GM23248 (cell line): ENCODE results near the gene ZNF532. TPM values are rescaled to one million over a fixed set of nuclear protein-coding genes. Genes with fewer than 3 reads are reported as not detected.

Experiments
- DNase-seq: peaks from one replicate; pipeline ENCODE4 v3.0.0-alpha.2; 2015
- H2AFZ ChIP-seq: fragments of 200-600 bp; sonication (generic); 2 replicates; pipeline ENCODE4 v1.6.1; 2016; ENCODE audit warnings: antibody characterized with exemption
- H3F3A ChIP-seq: fragments of 200-600 bp; sonication (generic); 2 replicates; pipeline ENCODE4 v1.6.1; 2016; ENCODE audit warnings: mild to moderate bottlenecking, antibody characterized with exemption, mixed run types; ENCODE audit not compliant: insufficient read depth
- H3K27ac ChIP-seq: fragments of 200-600 bp; sonication (generic); 2 replicates; pipeline ENCODE4 v1.5.1; 2016; ENCODE audit warnings: mild to moderate bottlenecking
- H3K27me3 ChIP-seq: fragments of 200-600 bp; sonication (generic); replicated peaks from 2 replicates; pipeline ENCODE4 v1.6.1; 2016; ENCODE audit warnings: mild to moderate bottlenecking; ENCODE audit not compliant: insufficient read depth
- H3K36me3 ChIP-seq: fragments of 200-600 bp; sonication (generic); 2 replicates; pipeline ENCODE4 v1.6.1; 2016; ENCODE audit warnings: low read depth, mild to moderate bottlenecking
- H3K4me1 ChIP-seq: fragments of 200-600 bp; sonication (generic); 2 replicates; pipeline ENCODE4 v1.6.1; 2016; ENCODE audit warnings: mild to moderate bottlenecking; ENCODE audit not compliant: insufficient read depth
- H3K4me2 ChIP-seq: fragments of 200-600 bp; sonication (generic); one replicate; pipeline ENCODE4 v1.6.1; 2016; ENCODE audit warnings: mild to moderate bottlenecking; ENCODE audit not compliant: unreplicated experiment
- H3K4me3 ChIP-seq: fragments of 200-600 bp; sonication (generic); 2 replicates; pipeline ENCODE4 v1.5.1; 2016; ENCODE audit warnings: mild to moderate bottlenecking
- H3K79me2 ChIP-seq: fragments of 200-600 bp; sonication (generic); 2 replicates; pipeline ENCODE4 v1.6.1; 2016; ENCODE audit warnings: mild to moderate bottlenecking; ENCODE audit not compliant: insufficient read depth
- H3K9ac ChIP-seq: fragments of 200-600 bp; sonication (generic); 2 replicates; pipeline ENCODE4 v1.6.1; 2016; ENCODE audit warnings: mild to moderate bottlenecking
- H3K9me2 ChIP-seq: fragments of 200-600 bp; sonication (generic); 2 replicates; pipeline ENCODE4 v1.6.1; 2016; ENCODE audit warnings: mixed run types, mild to moderate bottlenecking, moderate library complexity; ENCODE audit not compliant: insufficient read depth
- H3K9me3 ChIP-seq: fragments of 200-600 bp; sonication (generic); one replicate; pipeline ENCODE4 v1.6.1; 2017; ENCODE audit warnings: low read depth
- H4K20me1 ChIP-seq: fragments of 200-600 bp; sonication (generic); 2 replicates; pipeline ENCODE4 v1.6.0; 2016; ENCODE audit not compliant: insufficient read depth
- EZH2 ChIP-seq: fragments of 200-600 bp; sonication (generic); IDR thresholded peaks from 2 replicates; pipeline ENCODE4 v1.6.1; 2018; ENCODE audit warnings: antibody characterized with exemption, mild to moderate bottlenecking; ENCODE audit not compliant: insufficient read depth, poor library complexity, severe bottlenecking
- EZH2phosphoT487 ChIP-seq: fragments of 200-600 bp; sonication (generic); IDR thresholded peaks from 2 replicates; pipeline ENCODE4 v1.6.1; 2018; ENCODE audit warnings: antibody characterized with exemption, moderate library complexity, mild to moderate bottlenecking, low read depth; ENCODE audit not compliant: insufficient read depth
- WGBS, 2 experiments: methylation state at CpG; one replicate each; pipeline ENCODE4 v1.1.6; 2015 to 2017; ENCODE audit warnings: low lambda C conversion rate in 2 of 2, low coverage in 1 of 2; ENCODE audit errors: missing lambda C conversion rate in 2 of 2; 5-methylcytosine and 5-hydroxymethylcytosine counted together
- in situ Hi-C: fragments of 300-500 bp; cut with MboI; formaldehyde crosslinking; loops from 2 replicates; pipeline ENCODE4 v1.15.0; 2020
- polyA plus RNA-seq: library from polyadenylated mRNA; unstranded; fragments of >200 nt; fragmentation: Nextera tagmentation; extraction: Ambion mirVana; gene quantifications from 2 replicates; pipeline ENCODE4 v1.2.1, GENCODE V29; 2016
- small RNA-seq: library from RNA; depleted of rRNA; stranded (forward); fragments of <200 nt; gene quantifications from one replicate; pipeline ENCODE3, GENCODE V24; 2014; ENCODE audit warnings: low read depth, low replicate concordance
- total RNA-seq: library from RNA; depleted of rRNA; stranded (reverse); fragments of >200 nt; shearing (Covaris generic); gene quantifications from 2 replicates; pipeline ENCODE4 v1.2.3, GENCODE V29; 2014; rRNA removed

ZNF532 gene
- total and polyA plus RNA-seq, 2 experiments from 2014 or later: 13.2 to 31.9 TPM

- Histone ChIP-seq H3K9me2 (no peaks in the 10 kb centered on the region), H3K9ac (no peak overlapping the region), H3K27ac (no peak overlapping the region), H3K79me2 (no peaks in the 10 kb centered on the region), H3K36me3 (no peaks in the 10 kb centered on the region), H3K9me3 (no peaks in the 10 kb centered on the region), H3F3A (no peaks in the 10 kb centered on the region), H3K4me1 (no peaks in the 10 kb centered on the region), H3K4me3 (no peak overlapping the region), H4K20me1 (no peaks in the 10 kb centered on the region), H3K4me2 (no peak overlapping the region), H3K27me3 (no peaks in the 10 kb centered on the region), H2AFZ (no peak overlapping the region)
- WGBS, 2 experiments: 91 to 95% methylated on average over 3 of the region's 3 CpGs
- in situ Hi-C loops: no loop called here
- TF ChIP-seq EZH2phosphoT487 (no peak), EZH2 (no peak)
- no peak for DNase-seq
These were observed 168.7 kb downstream of the ZNF532 start for GRCh38 chr18:59033359-59033758.

GRCh38 chr18:59033974-59034373 is 169.3 kb downstream of the ZNF532 start:
- H3K27me3 ChIP-seq: no peaks in the 10 kb centered on the region
- no peak overlapping the region for H3K4me2 ChIP-seq
- H2AFZ ChIP-seq: no peak overlapping the region
- H4K20me1 ChIP-seq: no peaks in the 10 kb centered on the region
- H3K9ac ChIP-seq: no peak overlapping the region
- H3K27ac ChIP-seq: no peak overlapping the region
- H3K9me2 ChIP-seq: no peaks in the 10 kb centered on the region
- 73 to 78% methylated on average over 5 of the region's 5 CpGs for WGBS, 2 experiments
- no peaks in the 10 kb centered on the region for H3K36me3 ChIP-seq
- no peaks in the 10 kb centered on the region for H3K4me1 ChIP-seq
- no peak overlapping the region for H3K4me3 ChIP-seq
- in situ Hi-C loops: no loop called here
- no peaks in the 10 kb centered on the region for H3F3A ChIP-seq
- no peaks in the 10 kb centered on the region for H3K9me3 ChIP-seq
- TF ChIP-seq EZH2phosphoT487 (no peak), EZH2 (no peak)
- DNase-seq: no peak
- no peaks in the 10 kb centered on the region for H3K79me2 ChIP-seq

GRCh38 chr18:59035591-59035990 is 170.9 kb downstream of the ZNF532 start:
- in situ Hi-C loops: no loop called here
- H3K4me2 ChIP-seq: no peak overlapping the region
- H3K27me3 ChIP-seq: no peaks in the 10 kb centered on the region
- H3F3A ChIP-seq: no peaks in the 10 kb centered on the region
- no peak overlapping the region for H2AFZ ChIP-seq
- WGBS, 2 experiments: 79 to 80% methylated on average over 8 of the region's 8 CpGs
- H3K36me3 ChIP-seq: no peaks in the 10 kb centered on the region
- H3K9me3 ChIP-seq: no peaks in the 10 kb centered on the region
- H3K4me3 ChIP-seq: no peak overlapping the region
- H4K20me1 ChIP-seq: no peaks in the 10 kb centered on the region
- no peak overlapping the region for H3K27ac ChIP-seq
- DNase-seq: no peak
- TF ChIP-seq EZH2phosphoT487 (no peak), EZH2 (no peak)
- H3K79me2 ChIP-seq: no peaks in the 10 kb centered on the region
- H3K9me2 ChIP-seq: no peaks in the 10 kb centered on the region
- no peak overlapping the region for H3K9ac ChIP-seq
- H3K4me1 ChIP-seq: no peaks in the 10 kb centered on the region

Small RNAs within 50 kb of the gene (small RNA-seq; reads per million reads assigned to genes)
- not detected for gene RF00096
- gene RNU2-69P: 19.2 reads per million, percentile 88 among the genes with 10 or more reads in this experiment

Other genes with a start within 250 kb of the ZNF532 start
- 85.0 and 98.6 TPM in 2 replicates for gene ALPK2, start 235.8 kb upstream of the ZNF532 start, total RNA-seq
- gene ALPK2, start 235.8 kb upstream of the ZNF532 start, polyA plus RNA-seq: 41.2 and 55.1 TPM in 2 replicates
- gene MALT1, start 193.4 kb upstream of the ZNF532 start, total RNA-seq: 42.5 and 44.0 TPM in 2 replicates
- 10.9 and 12.6 TPM in 2 replicates for gene MALT1, start 193.4 kb upstream of the ZNF532 start, polyA plus RNA-seq